Stimulated activated CD4-positive, alpha-beta T cell treated with anti-CD3 and anti-CD28 coated beads, Interleukin-15, amount 100 ng/mL, for 1 hour (primary cell): Measurements from ENCODE around the gene SEC14L1.
"Not testable (repeated sequence)": the region's sequence is repeated elsewhere in the genome, so short reads cannot be mapped to it uniquely, and the experiment has no call there.

Experiments
- DNase-seq, 2 donors: peaks; one replicate each; pipeline ENCODE4 v3.0.0-alpha.2; 2020; ENCODE audit warnings: low read depth in 1 of 2, low spot score in 1 of 2

Gene SEC14L1

DNA sequence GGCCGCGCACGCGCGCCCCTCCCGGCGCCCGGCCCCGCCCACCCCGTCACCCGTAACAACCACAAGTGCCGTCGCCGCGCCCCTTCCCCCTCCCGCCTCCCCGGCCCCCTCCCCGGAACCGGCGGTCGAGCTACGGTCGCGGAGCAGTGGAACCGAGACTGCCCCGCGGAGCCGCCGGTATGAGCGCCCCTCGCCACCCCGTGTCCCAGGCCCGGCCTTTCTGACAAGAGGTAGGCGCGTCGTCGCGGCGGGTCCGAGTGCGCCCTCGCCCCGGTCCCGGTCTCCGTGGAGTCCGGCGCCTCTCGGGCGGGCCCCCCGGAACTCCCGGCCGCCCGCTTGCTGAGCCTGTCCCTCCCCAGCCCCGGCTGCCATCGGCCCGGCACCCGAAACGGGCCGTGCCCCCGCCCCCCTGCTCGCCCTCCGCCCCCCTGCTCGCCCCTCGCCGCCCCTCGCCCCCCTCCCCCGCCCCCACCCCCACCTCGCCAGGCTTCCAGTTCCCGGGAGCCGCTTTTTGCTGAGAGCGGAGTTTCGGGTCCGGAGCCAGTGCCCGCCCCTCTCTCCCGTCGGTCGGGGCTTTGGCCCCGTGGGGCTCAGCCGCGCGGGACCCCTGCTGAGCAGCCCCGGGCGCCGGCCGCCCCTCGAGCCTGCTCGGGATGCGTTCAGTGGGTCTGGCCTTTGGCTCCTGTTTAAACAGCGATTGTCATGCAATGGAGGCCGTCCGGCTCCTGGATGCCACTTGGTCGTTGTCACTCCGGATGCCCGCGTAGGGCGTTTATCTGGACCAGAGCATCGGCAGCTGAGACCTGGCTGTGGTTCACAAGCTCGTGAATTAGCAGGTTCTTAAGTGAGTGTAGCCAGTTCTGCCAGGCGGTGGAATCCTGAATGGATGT, at the start of gene SEC14L1:
Gene SEC14L1, plus strand, starts transcription at position 92 of the 890 bp plus-strand sequence. CDS start 2,628 bp downstream, outside the sequence.
- no peak for DNase-seq

DNA sequence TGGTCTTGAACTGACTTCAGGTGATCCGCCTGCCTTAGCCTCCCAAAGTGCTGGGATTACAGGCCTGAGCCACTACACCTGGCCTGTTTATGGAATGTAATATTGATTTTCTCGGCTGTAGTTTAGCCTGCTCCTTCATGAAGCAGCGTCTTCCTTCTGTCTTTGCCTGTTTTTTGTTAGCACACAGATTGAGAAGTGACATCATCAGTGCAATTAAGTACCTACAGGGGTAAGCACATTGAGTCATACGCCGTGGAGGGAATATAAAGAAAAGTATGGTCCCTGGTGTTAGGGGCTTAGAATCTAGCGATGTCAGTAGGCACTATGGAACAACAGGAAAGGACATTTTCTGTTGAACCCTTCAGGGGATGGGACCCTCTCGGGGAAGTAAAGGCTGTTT, 48.7 kb upstream of the SEC14L1 start:
- no peak for DNase-seq

DNA sequence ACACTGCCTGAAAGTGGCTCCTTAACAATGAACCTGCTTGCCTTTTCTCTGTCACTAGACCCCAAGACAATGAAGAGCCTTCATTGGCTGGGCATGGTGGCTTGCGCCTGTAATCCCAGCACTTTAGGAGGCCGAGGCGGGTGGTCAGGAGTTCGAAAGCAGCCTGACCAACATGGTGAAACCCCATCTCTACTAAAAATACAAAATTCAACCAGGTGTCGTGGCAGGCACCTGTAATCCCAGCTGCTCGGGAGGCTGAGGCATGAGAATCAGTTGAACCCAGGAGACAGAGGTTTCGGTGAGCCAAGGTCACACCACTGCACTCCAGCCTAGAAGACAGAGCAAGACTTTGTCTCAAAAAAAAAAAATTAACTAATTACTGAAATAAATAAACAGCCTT, 45.3 kb upstream of the SEC14L1 start:
- no peak for DNase-seq

DNA sequence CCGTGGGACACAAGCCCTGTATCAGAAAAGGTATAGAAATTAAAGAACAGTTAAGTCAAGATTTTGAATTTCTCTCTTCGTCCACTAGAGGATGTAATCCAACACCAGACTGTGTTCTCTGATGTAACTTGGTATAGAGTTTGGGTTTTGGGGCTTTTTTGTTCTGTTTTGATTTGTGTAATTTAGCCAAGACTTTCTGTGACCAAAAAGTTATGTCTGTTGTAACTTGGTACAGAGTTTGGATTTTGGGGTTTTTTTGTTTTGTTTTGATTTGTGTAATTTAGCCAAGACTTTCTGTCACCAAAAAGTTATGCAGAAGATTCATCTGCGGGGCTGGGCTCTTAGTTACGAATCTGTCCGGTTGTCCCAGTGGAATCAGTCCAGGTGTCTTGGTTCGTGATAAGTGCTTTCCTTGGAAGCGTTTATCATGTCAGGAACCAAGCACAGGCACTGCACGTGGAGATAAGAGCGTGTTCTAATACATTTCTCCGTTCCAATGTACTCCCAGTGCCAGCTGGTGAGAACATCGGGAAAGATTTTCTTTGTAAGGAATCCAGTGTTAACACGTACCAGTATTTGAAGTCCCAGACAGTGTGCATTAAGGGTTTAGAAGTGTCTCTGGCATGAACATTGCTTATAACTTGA, 44.1 kb upstream of the SEC14L1 start:
- DNase-seq = no peak

DNA sequence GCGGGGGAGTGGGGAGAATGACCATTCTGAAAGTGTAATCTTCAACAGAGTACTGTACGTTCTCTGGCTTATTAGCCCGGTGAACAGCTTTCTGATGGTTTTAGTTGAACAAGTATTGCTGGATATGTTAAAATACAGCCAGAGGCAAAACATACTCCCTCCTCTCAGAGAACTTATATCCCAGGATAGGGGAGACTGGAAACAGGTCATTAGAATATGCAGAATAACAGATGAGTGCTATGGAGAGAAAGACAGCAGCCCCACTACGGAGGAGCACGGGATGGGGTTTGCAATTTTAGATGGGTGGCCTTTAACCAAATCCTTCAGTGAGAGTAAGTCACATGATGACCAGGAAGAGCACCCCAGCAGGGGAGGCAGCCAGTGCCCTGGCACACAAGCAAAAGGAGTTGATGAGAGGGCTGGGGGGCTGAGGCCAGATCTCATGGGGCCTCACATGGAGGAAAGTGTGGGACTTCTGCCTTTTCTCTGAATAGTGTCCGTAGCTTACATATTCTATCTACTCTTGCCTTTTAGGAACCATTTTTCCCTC, 43.1 kb upstream of the SEC14L1 start:
- DNase-seq = no peak

DNA sequence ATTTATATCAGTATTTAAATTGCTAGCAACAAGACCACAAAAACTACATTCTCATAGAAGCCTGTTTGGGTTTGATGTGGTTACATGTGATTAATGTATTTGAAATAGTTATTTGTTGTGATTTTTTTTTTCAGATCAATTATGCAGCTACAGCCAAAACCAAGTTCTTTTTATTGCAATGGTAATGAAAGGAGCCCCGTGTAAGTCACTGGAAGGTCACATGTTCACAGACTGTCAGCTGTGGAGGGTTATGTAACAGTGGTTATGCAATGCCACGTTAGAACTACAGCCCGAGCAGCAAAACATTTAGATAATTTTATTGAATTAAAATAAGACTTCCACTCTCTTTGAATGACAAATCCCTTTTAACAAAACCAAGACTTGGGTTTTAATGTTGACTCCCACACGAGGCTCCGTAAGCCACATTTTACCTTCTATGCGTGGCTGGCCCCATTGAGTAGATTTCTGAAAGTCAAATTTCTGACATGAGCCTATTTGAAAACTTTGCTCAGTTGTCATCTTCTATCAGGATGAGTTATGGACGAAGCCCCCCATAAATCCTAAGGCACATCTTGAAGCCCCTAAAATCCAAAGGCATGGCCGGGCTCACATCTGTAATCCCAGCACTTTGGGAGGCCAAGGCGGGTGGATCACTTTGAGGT, 41.8 kb upstream of the SEC14L1 start:
- DNase-seq = no peak

DNA sequence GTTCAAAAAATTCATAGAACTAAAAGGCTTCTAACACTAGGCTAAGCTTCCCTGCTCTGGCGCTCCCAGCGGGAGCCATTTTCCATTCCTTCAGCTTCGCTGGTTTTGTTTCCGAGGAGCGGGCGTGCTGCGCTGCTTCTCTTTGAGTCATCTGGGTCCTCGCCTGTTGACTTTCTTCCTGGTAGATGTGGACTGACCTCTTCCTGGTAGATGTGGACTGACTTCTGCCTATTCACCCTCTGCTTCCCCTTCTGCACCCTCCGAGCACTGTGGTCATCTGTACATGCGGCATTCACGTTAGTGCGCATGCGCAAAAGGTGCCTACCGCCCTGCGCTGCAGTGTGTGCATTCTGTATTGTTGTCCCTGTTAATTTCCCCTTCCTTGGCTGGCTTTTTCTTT, 40.8 kb upstream of the SEC14L1 start:
- no peak for DNase-seq

DNA sequence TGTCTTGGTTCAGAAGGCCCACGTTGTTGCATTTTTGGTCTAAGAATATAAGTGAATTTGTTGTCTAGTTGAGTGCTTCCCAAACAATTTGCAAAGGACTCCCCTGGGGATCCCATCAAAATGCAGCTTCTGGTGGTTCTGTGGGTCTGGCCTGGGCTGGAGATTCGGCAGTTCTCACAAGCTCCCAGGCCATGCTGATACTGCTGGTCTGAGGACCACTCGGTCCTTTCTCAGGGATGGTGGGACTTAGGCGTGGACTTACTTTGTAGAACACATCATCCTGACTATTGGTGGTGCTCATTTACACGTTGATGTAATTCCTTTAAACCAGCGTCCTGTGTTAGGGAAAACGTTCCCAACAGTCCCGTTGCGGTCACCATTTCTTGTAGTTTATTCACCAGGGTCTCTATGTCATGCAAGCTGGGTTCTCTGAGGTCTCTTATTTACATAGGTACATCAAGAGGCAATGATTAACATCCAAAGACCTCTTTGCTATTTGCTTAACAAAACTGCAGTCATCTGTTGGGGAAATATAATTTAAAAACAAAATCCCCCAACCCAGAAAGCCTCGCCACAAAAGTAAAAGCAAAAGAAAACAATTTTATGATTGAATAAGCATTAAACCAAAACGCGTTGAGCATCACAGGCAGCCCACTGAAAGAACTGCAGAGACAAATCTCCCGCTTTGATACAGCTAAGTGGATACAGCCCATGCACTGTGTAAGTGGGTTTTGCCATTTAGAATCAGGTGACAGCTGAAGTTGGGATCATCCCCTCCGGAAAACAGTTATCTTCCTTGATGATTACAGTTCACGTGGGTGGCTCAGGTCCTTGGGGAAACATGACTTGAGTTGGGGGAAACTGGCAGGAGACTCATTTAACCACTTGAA, 39.0 kb upstream of the SEC14L1 start:
- no peak for DNase-seq

DNA sequence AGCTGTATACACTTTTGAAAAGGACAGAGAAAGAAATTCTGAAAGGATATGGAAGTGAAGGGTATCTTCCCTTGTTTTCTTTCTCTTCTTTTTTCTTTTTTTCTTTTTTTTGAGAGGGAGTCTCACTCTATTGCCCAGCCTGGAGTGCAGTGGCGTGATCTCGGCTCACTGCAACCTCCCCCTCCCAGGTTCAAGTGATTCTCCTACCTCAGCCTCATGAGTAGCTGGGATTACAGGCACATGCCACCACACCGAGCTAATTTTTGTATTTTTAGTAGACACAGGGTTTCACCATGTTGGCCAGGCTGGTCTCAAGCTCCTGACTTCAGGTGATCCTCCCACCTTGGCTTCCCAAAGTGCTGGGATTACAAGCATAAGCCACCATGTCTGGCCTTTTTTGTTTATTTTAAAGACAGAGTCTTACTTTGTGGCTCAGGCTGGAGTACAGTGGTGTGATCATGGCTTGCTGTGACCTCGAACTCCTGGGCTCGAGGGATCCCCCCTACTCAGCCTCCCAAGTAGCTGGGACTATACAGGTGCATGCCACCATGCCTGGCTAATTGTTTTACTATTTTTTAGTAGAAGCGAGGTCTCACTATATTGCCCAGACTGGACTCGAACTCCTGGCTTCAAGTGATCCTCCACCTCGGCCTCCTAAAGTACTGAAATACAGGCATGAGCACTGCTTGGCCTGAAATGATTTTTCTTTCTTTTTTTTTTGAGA, 38.2 kb upstream of the SEC14L1 start:
- DNase-seq = not testable (repeated sequence)

DNA sequence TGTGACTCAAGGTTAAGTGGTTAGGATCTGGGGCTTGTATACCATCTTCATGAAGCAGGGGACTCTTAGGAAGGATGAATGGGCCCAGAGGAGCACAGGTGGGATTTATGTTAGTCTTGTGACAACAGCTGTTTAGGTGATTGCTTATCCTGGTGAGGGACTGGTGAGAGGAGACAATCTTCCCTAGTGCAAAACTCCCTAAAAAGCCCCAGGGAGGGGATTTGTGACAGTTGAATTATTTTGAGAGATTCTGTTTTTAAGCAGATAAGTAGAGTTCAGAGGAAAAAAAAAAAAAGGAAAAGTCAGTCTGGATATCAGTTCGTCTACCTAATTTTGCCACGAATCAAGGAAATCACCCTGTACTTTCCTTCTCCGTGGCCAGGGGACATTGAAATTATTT, 35.1 kb upstream of the SEC14L1 start:
- DNase-seq = no peak

DNA sequence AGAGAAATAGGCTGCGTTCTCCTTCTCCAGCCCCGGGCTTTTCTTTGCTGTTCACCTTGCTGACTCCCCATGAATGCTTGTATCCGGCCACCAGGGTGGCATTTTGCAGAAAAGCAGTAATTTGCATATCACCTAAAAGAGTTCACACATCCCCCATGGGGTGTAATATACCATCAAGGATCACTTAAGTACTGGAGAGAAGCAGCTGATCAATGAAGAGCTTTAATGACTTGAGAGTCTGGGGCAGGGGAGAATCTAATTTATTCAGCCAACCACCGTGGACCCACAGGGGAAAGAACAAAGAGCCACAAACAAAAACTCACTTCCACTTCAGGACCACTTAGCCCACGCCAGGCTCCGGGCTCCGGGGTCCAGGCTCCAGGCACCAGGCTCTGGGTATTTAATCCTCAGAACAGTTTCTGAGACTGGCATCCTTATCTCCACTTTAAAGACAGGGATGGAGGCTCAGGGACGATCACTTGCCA, 33.9 kb upstream of the SEC14L1 start:
- no peak for DNase-seq

DNA sequence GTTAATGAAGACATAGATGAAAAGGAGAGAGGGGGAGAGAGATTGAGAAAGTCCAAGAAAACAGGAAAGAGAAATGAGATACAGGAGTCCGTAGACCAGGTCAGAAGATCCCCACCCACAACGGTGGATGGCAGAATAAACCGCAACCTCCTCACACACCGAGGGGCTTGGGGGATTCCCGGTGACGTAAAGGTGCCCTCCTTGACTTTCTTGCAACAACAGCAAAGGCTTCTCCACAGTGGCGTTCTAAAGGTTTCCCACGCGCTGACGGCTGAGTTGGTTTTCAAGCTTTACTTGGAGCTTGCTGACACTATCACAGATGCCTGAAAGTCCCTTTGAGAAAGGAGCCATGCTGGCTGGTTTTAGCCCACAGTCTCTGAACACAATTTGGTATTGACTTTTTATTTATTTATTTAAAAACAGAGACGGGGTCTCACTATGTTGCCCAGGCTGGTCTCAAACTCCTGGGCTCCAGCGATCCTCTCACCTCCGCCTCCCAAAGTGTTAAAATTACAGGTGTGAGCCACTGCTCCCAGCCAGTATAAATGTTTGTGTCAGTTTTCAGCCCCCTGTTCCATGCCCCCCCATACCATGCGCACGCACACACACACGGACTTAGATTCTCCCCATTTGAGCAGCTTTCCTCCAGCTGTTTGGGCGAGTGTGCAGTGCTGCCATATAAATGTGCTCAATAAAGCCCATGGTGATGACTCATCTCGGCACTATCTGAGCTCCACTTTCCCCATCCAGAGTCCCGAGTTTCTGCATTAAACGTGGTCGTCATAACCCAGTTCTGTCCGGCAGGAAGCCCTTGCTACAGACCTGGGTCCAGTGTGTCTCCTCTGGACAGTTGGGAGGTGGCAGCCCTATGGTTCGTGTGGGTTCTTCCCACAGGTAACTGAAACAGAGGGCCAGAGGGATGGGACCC, 33.0 kb upstream of the SEC14L1 start:
- peak in 1 of 2 donors; percentile 30 for DNase-seq

DNA sequence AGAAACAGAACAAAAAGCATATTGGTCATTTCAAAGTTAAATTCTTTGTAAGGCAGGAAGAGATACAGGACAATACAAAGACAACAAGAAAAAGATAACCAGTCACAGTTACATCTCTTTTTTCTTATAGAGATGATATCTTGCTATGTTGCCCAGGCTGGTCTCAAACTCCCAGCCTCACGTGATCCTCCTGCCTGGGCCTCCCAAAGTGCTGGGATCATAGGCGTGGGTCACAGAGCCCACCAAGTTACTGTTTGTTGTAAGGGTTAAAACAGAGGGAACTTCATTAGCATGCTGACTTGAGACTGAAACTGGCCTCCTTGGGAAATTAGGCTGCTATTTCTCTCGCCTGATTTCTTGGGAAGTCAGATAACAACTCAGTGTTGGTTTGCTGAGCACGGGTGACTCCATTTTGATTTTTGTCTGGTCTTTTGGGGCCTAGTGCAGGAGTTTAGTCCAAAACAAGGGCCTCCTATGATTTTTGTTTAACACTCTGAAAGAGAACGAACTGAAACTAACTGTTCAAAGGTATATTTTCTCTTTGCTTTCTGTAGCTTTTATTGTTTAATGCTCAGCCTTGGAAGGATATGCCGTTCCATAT, 31.5 kb upstream of the SEC14L1 start:
- DNase-seq = no peak

DNA sequence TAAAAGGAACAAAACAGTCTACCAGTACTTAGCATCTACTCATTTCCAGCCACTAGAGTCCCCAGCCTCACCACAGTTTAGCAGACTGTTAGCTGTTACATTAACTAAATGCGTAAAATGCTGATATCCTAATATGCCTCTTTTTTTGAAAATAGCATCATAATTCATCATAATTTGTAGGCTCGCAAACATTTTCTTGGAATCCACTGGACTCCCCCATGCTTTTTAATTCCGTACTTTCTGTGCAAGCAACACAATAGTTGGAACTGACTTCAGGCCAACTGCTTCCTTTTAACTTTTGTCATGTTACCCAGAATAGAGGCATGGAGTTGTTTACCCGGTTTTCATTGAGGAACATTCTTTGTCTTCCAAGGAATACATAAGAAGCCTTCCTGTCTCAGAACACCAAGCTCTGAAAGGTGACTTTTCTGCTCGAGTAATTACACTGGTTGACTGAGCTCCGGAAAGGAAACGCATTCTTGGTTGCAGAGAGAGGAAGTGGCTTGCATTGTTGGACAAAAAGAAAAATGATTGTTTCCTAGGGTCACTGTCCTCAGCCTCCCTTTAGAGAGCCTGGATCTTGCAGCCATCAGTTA, 30.9 kb upstream of the SEC14L1 start:
- DNase-seq = no peak

DNA sequence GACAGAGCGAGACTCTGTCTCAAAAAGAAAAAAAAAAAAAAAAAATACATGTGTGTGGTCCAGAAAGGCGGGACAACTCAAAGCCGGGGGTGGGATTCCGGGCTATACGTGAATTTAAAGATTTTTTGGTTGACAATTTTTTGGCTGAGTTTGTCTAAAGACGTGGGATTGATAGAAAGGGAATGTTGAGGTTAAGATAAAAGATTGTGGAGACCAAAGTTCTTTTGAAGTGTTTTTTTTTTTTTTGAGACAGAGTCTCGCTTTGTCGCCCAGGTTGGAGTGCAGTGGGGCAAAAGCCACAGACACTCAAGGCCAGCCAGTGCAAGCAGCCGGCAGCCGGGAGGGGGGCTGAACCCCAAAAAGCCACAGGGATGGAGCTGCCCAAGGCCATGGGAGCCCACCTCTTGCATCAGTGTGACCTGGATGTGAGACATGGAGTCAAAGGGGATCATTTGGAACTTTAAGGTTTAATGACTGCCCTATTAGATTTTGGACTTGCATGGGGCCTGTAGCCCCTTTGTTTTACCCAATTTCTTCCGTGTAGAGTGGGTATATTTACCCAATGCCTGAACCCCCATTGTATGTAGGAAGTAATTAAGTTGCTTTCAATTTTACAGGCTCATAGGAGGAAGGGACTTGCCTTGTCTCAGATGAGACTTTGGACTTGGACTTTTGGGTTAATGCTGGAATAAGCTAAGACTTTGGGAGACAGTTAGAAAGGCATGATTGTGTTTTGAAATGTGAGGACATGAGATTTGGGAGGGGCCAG, 29.4 kb upstream of the SEC14L1 start:
- DNase-seq = not testable (repeated sequence)

DNA sequence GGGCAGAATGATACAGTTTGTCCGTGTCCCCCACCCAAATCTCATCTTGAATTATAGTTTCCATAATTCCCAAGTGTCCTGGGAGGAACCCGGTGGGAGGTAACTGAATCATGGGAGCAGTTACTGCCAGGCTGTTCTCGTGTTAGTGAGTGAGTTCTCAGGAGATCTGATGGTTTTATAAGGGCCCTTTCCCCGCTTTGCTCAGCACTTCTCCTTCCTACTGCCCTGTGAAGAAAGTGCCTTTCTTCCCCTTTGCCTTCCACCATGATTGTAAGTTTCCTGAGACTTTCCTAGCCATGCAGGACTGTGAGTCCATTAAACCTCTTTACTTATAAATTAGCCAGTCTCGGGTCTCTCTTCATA, 28.9 kb upstream of the SEC14L1 start:
- DNase-seq = no peak

DNA sequence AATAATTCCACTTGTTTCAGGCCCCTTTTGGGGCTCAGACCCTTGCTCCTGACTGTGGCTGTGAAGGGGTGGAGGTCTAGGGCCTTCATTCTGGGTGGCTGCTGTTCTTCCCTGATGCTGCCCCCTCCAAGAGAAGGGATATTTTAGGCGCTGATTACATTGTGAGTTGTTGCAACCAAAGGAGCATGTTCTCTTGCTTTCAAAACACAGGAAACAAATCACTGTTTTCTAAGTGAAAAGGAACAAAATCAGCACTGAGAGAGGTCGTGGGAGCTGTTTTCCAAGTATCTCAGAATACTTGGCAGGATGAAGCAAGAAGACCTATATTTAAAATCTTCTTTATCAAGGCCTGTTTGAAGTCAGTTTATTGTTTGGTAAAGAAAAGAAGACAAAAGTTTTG, 25.3 kb upstream of the SEC14L1 start:
- DNase-seq = no peak
